ENCODE results near the gene NCAPD3.
"Not testable (repeated sequence)": the region's sequence is repeated elsewhere in the genome, so short reads cannot be mapped to it uniquely, and the experiment has no call there.

NCAPD3 gene

GRCh38 chr11:134223836-134224709 lies at the start of gene NCAPD3, which contains the start of gene VPS26B:
TSS of gene NCAPD3 (minus strand) at chr11:134223967. CDS start at chr11:134223926, 41 bp downstream.
TSS of gene VPS26B (plus strand) at chr11:134224671. CDS start at chr11:134225123, 452 bp downstream.
- DNase-seq, result peak; percentile 96

- no peak for DNase-seq
Observed at GRCh38 chr11:134273317-134273712, 49.5 kb upstream of the NCAPD3 start.

GRCh38 chr11:134272381-134273316 lies 48.9 kb upstream of the NCAPD3 start:
- DNase-seq, result no peak

- no peak for DNase-seq
Observed at GRCh38 chr11:134271978-134272377, 48.2 kb upstream of the NCAPD3 start.

GRCh38 chr11:134270250-134270714 lies 46.5 kb upstream of the NCAPD3 start:
- DNase-seq, result no peak

GRCh38 chr11:134267966-134268365 lies 44.2 kb upstream of the NCAPD3 start:
- DNase-seq, result no peak

GRCh38 chr11:134267461-134267860 lies 43.7 kb upstream of the NCAPD3 start:
- DNase-seq, result no peak

- DNase-seq, result peak; percentile 67
Observed at GRCh38 chr11:134266841-134267251, 43.1 kb upstream of the NCAPD3 start.

GRCh38 chr11:134266440-134266839 lies 42.7 kb upstream of the NCAPD3 start:
- no peak for DNase-seq

GRCh38 chr11:134264966-134265764 lies 41.4 kb upstream of the NCAPD3 start:
- DNase-seq, result no peak

GRCh38 chr11:134261626-134262488 lies 38.1 kb upstream of the NCAPD3 start:
- no peak for DNase-seq

- no peak for DNase-seq
Observed at GRCh38 chr11:134260983-134261382, 37.2 kb upstream of the NCAPD3 start.

GRCh38 chr11:134260503-134260902 lies 36.7 kb upstream of the NCAPD3 start:
- DNase-seq, result no peak

- no peak for DNase-seq
Observed at GRCh38 chr11:134258577-134258976, 34.8 kb upstream of the NCAPD3 start.

GRCh38 chr11:134257101-134257500 lies 33.3 kb upstream of the NCAPD3 start:
- DNase-seq, result no peak

GRCh38 chr11:134255184-134255561 lies 31.4 kb upstream of the NCAPD3 start:
- DNase-seq, result not testable (repeated sequence)

- no peak for DNase-seq
Observed at GRCh38 chr11:134254433-134255183, 30.8 kb upstream of the NCAPD3 start.

- DNase-seq, result peak; percentile 97
Observed at GRCh38 chr11:134253188-134253993, 29.6 kb upstream of the NCAPD3 start, which contains the start of the genes ACAD8 and THYN1. TSS of gene ACAD8 (plus strand) at chr11:134253568. CDS start at chr11:134253601, 33 bp downstream. TSS of gene THYN1 (minus strand) at chr11:134253352. CDS start at chr11:134252882, 470 bp downstream.

All from EL (cell line).